NCI-H82 treated with DMSO at 0.1 percent for 48 hours (cell line): ENCODE results near the gene SGO2.
A peak's percentile ranks its signal among the peaks of the same experiment; 100 is the strongest.

Source experiments
- DNase-seq: peaks from one replicate; lab custom pipeline; 2025; ENCODE audit not compliant: unreplicated experiment; lab: John Stamatoyannopoulos, UW

Gene SGO2, protein sequence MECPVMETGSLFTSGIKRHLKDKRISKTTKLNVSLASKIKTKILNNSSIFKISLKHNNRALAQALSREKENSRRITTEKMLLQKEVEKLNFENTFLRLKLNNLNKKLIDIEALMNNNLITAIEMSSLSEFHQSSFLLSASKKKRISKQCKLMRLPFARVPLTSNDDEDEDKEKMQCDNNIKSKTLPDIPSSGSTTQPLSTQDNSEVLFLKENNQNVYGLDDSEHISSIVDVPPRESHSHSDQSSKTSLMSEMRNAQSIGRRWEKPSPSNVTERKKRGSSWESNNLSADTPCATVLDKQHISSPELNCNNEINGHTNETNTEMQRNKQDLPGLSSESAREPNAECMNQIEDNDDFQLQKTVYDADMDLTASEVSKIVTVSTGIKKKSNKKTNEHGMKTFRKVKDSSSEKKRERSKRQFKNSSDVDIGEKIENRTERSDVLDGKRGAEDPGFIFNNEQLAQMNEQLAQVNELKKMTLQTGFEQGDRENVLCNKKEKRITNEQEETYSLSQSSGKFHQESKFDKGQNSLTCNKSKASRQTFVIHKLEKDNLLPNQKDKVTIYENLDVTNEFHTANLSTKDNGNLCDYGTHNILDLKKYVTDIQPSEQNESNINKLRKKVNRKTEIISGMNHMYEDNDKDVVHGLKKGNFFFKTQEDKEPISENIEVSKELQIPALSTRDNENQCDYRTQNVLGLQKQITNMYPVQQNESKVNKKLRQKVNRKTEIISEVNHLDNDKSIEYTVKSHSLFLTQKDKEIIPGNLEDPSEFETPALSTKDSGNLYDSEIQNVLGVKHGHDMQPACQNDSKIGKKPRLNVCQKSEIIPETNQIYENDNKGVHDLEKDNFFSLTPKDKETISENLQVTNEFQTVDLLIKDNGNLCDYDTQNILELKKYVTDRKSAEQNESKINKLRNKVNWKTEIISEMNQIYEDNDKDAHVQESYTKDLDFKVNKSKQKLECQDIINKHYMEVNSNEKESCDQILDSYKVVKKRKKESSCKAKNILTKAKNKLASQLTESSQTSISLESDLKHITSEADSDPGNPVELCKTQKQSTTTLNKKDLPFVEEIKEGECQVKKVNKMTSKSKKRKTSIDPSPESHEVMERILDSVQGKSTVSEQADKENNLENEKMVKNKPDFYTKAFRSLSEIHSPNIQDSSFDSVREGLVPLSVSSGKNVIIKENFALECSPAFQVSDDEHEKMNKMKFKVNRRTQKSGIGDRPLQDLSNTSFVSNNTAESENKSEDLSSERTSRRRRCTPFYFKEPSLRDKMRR

DNA sequence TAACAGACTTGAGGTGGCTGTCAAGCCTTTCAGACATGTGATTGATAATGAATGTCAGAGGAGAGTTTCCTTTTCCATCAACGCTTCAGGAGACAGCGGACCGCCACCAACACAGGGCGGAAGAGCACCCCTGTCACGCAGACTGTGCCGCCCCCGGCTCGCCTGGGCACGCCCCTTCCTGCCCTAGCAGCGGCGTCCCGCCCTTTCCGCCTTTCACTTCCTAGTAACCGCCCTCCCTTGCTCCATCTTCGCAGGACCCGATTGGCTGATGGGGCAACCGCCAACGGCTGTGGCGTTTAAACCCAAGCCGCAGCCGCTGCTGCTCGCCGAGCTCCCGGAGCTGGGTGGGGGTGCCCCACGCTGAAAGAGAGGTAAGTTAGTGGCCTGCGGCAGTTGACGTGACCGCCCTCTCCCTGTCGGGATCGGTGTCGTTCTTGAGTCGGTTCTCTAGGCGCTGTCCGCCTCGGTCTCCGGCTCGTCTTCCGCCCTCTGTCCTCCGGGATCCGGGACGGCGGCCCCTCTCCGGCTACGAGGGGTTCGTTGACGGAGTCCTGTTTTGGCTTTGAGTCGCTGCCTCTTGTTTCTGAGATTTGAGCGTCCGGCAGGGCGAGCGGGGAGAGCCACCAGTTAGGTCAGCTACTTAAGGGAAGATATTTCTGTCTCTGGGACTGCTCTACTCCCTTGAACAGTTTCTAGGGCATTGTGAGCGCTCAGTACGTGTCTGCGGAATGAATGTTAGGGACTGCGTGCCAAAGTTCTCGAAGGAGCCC is at the start of gene SGO2:
SGO2 (plus strand) TSS at position 326 of the 770 bp plus-strand sequence. CDS start 6,769 bp downstream, outside the sequence.
- DNase-seq = peak; percentile 89

DNA sequence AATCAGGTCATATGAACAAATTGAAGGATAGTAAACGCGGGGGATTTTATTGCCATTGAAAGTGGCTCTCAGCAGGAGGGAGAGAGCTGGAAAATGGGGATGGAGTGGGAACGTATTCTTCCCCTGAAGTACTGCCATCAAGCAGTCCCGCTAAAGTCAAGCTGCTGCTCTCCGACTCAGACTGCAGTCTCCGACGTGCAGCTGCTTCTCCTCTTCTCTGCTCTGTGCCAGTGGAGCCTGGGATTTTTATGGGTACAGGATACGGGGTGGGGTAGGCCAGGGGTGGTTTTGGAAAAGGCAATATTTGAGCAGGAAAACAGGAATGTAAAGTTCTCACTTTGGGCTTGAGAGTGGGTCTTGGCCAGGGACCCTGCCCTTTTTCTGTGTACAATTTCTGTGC is 49.2 kb upstream of the SGO2 start:
- DNase-seq = no peak

DNA sequence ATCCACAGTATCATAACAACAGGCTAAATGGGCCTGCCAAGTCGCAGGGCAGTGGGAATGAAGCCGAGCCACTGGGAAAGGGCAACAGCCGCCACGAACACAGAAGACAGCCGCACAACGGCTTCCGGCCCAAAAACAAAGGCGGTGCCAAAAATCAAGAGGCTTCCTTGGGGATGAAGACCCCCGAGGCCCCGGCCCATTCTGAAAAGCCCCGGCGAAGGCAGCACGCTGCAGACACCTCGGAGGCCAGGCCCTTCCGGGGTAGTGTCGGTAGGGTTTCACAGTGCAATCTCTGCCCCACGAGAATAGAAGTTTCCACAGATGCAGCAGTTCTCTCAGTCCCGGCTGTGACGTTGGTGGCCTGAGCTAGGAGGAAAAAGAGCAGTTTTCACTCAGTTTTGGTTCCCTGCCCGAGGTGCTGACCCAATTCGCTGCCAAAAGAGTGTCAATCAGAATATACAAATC is 48.3 kb upstream of the SGO2 start:
- DNase-seq = no peak

DNA sequence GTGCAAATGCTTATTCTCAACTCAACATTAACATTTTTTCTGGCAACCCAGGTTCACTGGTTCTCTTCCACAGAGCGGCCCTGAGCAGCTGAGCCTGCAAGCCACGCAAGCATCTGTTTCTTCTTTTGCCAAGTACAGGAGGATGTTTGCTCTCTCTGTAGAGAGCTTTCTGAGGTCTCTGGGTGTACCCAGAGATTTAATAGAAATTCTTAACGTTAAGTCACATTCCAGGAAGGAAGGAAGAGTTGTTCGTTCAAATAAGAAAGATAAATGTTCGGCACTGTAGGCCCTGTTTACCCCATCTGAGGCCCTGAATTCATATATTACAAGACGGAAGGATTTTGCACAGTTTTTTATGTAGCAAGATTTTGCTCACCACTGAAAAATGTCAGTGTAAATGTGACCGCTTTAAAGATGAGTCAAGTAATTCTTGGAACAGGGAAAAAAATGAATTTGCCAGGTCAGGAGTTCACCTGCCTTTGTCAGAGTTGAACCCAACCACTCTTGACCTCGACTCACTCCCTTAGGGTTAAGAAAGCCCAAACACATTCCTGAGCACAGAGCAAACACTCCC is 46.2 kb upstream of the SGO2 start:
- no peak for DNase-seq

DNA sequence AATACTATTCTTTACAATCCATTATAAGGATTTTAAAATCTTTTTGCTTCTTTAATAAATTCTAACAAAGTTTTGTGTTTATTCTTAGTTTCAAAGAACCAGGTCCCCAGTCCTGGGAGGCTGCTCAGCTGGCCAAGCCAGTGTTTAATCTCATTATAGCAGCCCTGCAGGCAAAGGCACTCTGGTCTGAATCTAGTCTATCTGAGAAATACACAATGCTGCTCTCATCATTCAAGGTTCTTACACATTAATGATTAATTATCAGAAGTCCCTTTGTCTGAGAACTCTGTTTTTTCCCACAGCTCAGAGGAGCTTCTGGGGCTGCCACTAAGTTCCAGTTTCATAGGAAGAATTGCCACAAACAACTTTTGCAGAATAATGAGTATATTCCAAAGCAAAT is 43.8 kb upstream of the SGO2 start:
- peak; percentile 64 for DNase-seq

DNA sequence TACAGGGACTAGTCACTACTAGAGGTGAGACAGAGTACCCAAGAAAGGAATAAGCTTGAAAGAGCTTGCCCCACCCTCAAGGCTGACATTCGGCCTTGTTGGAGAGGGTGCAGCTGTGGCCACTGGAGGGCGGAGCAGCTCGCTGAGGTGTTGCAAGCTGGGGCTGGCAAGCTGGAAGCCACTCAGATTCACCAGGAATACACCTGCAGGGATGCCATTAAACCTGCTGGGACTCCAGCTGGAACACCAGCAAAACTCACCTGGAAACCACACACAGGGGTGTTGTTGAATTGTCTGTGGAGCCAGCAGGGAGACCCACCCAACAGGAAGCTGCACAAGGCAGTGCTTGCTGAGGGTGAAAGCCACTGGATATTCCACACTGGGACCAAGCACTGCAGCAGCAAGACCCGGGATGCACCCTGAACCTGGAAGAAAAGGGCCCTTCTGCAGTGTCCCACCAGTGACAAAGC is 42.2 kb upstream of the SGO2 start:
- peak; percentile 18 for DNase-seq

DNA sequence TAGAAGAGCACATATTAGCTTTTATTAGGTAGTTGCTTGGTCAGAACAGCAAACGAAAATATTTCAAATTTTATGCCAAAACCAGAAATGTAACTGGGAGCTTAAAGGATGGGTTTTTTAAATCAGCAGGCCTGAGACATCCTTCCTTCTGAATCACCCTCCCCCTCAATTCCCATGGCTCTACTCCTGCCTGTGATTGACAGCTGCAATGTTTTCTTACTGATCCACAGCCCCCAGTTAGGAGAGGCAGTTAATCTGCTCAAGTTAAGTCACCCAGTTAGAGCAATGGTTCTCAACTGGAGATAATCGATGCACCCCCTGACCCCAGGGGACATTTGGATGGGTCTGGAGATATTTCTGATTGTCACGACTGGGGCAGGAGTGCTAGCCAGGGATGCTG is 41.1 kb upstream of the SGO2 start:
- peak; percentile 16 for DNase-seq

DNA sequence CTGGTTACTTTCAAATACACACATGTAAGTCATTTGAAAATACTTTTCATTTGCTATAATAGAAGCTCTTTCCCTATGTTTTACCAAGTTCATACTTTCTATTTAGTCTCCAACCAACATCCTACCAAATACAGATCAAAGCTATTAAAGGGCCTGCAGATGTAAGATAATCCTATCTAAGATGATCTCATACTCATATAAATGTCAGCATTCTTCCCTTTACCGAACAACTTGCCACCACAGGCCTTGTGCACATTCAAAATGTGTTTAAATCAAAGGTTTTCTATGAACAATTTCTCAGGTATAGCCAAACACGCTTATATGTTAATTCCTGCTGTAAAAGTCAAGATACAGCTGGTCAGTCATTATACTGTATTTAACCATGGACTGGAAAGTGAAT is 39.5 kb upstream of the SGO2 start:
- DNase-seq = no peak

DNA sequence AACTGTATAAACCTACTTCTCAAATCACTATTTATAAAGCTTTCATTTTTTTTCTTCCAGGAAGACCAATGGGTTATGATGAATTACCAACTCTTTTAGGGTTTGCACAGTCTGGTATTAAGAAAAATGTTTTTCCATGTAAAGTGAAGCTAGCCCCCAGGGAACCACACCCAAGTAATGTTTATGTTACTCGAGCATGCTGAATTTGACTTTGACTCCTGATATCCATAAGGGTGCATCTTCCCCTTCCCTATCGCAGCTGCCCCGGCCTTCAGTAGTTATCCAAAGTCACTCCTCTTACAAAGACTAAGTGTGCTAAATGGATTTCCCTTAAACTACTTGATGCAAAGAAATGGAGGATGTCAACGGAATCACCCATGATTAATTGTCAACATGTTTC is 37.8 kb upstream of the SGO2 start:
- DNase-seq = peak; percentile 42

DNA sequence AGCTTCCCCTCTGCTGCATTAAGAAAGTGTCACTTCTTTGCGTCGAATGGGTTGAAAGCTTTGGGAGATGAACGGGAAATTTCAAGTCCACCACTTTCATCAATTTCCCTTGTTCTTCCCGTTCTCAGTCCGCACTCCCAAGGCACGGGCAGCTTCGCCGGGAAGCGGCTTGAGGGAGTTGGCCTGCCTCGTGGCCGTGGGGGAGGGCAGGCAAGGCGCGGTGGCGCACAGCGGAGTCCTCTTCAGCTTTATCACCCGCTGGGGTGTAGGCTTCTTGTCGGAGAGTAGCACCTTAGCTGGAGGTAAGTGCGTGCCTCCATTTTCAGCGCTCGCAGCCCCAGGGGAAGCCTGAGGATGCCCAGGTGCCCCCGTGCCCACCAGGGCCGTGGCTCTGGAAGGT is 36.0 kb upstream of the SGO2 start:
- no peak for DNase-seq

DNA sequence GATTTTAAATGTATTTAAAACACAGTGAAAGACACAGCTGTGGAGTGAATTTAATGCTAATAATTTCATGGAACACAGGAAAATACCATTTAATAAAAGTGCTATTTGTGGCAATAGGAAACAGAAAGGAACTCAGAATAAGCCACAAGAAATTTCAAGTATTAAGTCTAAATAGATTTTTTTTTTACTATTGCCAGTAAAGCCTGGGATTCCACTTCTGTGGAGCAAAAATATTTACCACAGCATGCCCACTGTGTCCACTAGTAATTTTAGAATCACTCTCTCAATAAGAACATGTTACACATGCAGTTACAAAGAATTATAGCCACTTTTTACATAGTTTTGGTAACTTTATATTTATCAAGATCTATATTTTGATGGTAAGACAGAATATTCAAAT is 33.4 kb upstream of the SGO2 start:
- DNase-seq = no peak

DNA sequence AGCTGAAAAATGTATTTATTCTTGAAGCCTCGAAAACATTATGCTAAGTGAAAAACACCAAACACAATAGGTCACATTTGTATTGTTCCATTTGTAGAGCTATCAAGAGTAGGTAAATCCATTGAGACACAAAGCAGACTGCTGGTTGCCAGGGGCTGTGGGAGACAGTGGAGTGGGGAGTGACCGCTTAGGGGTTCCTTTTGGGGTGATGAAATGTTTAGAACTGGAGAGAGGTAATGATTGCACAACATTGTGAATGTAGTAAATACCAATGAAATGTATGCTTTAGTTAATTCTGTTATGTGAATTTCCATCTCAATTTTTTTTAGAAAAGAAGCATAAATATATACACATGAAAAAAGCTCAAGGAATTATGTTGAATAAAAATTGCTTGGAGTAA is 32.0 kb upstream of the SGO2 start:
- DNase-seq = no peak

DNA sequence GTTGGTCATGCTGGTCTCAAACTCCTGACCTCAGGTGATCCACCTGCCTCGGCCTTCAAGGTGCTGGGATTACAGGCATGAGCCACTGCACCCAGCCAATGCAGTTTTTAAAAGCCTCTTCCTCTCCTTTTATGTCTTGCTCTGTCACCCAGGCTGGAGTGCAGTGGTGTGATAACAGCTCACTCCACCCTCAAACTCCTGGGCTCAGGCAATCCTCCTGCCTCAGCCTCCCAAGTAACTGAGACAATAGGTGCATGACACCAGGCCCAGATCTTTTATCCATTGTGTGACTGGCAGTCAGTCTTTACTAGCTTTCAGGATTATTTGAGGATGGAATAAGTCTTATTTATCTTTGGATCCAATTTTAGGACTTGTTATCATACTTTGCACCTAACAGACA is 29.3 kb upstream of the SGO2 start:
- DNase-seq = no peak

DNA sequence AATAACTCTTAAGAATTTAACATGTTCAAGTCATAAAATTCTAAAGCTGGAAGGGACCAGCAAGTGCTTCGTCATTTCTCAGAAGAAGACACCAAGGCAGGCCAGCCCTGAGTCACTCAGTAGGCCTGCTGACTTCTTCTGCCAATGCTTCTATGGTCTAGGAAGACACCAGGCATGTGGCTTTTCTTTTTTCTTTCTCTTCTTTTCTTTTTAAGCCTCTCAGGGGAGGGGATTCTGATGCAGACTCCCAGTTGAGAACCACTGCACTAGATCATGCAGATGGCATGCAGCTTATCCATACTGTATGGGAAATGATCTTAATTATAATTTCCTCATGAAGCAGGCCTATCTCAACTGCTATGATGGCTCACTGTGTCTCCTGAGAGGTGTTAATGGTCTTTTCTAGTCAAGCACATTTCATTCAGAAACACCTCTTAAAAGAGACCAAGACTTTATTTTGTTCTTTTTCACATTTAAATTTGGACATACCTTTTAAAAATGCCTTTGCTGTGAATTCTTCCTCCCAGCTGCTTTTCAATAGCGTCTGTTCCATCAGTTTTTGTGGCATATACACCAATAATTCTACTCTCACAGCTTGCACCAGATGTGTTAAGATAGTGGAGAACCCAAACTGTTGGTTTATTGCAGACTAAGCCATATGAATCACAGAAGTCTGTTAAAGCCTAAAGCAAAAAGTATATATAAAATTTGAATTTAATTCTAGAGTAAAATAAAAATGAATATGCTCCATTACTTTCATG is 27.4 kb upstream of the SGO2 start:
- DNase-seq = no peak

DNA sequence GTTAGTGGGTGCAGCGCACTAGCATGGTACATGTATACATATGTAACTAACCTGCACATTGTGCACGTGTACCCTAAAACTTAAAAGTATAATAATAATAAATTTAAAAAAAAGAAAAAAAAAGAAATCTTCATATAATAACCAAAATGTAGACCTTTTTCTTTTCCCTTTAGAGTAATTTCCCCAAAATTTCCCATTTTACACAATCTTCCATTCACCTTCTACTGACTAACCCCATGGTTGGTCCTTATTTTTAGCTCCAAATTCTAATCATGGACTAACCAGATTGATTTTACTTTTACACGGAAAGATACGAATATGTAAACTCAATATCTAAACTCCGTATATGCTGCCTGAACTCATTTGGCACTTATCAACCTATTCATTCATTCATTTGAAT is 23.8 kb upstream of the SGO2 start:
- DNase-seq = no peak

DNA sequence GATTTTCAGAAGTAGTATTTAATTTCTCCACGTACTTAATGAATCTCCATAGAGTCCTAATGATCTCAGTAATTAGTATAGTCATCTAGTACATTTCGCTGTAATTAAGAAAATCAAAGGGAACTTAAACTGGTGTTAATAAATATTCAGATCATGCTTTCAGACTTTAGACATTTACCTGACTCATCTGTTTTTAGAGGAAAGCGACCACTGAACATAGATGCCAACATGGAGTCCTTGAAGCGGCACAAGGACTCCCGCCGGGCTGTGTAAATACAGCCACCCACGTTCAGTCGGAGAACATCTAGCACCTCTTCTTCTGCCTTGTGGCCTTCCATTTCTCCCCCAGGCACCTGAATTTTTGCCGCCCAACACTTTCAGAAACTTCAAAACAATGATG is 19.3 kb upstream of the SGO2 start:
- DNase-seq = no peak

DNA sequence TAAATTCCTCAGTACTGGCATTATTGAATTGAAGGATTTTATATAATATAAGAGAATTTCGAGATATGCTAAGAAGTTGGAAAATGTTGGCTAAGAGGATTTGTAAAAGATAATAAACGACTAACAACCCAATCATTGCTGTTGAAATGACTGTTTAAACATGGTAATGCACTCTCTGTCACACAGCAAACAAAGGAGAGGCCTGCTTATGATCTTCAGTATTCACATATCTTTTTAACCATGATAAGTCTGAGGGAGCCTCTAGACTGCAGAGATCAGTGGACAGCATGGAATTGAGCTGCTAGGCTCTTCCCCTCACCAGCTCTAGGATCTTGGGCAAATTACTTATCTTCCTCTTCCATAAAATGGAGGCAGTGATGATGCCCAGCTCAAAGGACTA is 18.8 kb upstream of the SGO2 start:
- no peak for DNase-seq

DNA sequence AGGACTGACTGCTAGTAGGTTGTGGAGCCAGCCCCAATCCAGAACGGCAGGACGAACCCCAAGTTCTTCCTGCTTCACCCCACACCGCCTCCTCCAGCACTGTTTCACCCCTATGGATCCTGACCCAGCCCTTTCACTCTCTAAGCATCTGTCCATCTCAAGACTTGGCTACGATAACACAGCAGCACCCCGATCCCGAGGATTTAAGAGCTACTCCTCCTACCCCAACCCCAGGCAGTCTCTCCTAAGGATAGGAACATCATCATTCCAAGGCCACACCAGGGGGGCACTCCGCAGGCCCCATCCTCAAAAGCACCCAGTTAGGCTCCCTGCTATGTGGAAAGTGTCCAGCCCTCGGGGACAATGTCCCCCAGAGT is 16.8 kb upstream of the SGO2 start:
- no peak for DNase-seq
